ENCODE data around the gene NOLC1. TPM values are rescaled to one million over a fixed set of nuclear protein-coding genes. Genes with fewer than 3 reads are reported as not detected.
A peak's percentile ranks its signal among the peaks of the same experiment; 100 is the strongest.

NOLC1 gene
- total and polyA plus RNA-seq, 2 of the 4 experiments (the other 2 are of a cell fraction) = 43.2 to 55.3 TPM

DNA sequence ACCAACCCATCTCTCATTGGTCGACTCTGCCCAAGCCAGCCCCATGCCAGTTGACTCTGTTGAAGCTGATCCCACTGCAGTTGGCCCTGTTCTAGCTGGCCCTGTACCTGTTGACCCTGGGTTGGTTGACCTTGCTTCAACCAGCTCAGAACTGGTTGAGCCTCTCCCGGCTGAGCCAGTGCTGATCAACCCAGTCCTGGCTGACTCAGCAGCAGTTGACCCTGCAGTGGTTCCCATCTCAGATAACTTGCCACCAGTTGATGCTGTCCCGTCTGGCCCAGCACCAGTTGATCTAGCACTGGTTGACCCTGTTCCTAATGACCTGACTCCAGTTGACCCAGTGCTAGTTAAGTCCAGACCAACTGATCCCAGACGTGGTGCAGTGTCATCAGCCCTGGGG is 12.0 kb upstream of the NOLC1 start (continued):
- TF ChIP-seq MXI1 (IDR thresholded peaks at IDR 0.05; ENCODE audit: borderline replicate concordance, low read depth, low read length) = no peak
- no peak for TF ChIP-seq FOS (IDR thresholded peaks at IDR 0.05; ENCODE audit: low read depth, low read length)
- TF ChIP-seq MAFK (IDR thresholded peaks at IDR 0.05; ENCODE audit: low read depth, low read length) = no peak
- TF ChIP-seq CHD1 (IDR thresholded peaks at IDR 0.05; ENCODE audit: low read depth, low read length) = no peak
- no peak for TF ChIP-seq NFE2L2 (IDR thresholded peaks at IDR 0.05; ENCODE audit: low read depth, low read length)
- no peak for TF ChIP-seq RAD21 (IDR thresholded peaks at IDR 0.05; ENCODE audit: low read length)

DNA sequence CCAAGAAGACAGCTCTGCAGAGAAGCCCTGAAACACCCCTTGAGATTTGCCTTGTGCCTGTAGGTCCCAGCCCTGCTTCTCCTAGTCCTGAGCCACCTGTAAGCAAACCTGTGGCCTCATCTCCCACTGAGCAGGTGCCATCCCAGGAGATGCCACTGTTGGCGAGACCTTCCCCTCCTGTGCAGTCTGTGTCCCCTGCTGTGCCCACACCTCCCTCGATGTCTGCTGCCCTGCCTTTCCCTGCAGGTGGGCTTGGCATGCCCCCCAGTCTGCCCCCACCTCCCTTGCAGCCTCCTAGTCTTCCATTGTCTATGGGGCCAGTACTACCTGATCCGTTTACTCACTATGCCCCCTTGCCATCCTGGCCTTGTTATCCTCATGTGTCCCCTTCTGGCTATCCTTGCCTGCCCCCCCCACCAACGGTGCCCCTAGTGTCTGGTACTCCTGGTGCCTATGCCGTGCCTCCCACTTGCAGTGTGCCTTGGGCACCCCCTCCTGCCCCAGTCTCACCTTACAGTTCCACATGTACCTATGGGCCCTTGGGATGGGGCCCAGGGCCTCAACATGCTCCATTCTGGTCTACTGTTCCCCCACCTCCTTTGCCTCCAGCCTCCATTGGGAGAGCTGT is 11.2 kb upstream of the NOLC1 start:
- POLR2A ChIA-PET (ENCODE audit: unreplicated experiment) = no interaction called here
- Histone ChIP-seq H3K18ac (ENCODE audit: low read depth, low read length) (no peak overlapping the region), H3K9ac (ENCODE audit: low read depth, low read length) (no peak overlapping the region), H2AK5ac (ENCODE audit: low read depth, low read length) (no peak overlapping the region), H3K23ac (ENCODE audit: low read depth, low read length) (no peak overlapping the region), H2BK5ac (ENCODE audit: low read depth, low read length, poor library complexity, severe bottlenecking) (no peak overlapping the region), H3K56ac (ENCODE audit: extremely low read depth, insufficient read depth, low read length) (no peak overlapping the region), H3K27me3 (ENCODE audit: control insufficient read depth, insufficient read depth, low read length) (no peaks in the 10 kb centered on the region), H2AFZ (replicated peaks; ENCODE audit: low read length, poor library complexity) (no peak overlapping the region), H2BK20ac (ENCODE audit: low read depth, low read length) (no peak overlapping the region), H3K36me3 (ENCODE audit: control insufficient read depth, insufficient read depth, low read length) (peaks cover 65% of the 10 kb centered on the region), H3K9me1 (ENCODE audit: insufficient read depth, low read length) (peaks cover 42% of the 10 kb centered on the region), H3K4me1 (ENCODE audit: control insufficient read depth, insufficient read depth, low read length) (peaks cover 2% of the 10 kb centered on the region; the same call in 1 of the 2 replicates), H3K27ac (ENCODE audit: insufficient read depth, low read length) (no peak overlapping the region), H4K91ac (ENCODE audit: insufficient read depth, low read depth, low read length) (no peak overlapping the region), H4K5ac (ENCODE audit: low read depth, low read length) (no peak overlapping the region), H3K4me3 (ENCODE audit: insufficient read depth, low read depth, low read length) (no peak overlapping the region), H2BK15ac (ENCODE audit: low read depth, low read length) (no peak overlapping the region), H3K14ac (replicated peaks; ENCODE audit: low read depth, low read length) (no peak overlapping the region), H3K79me1 (ENCODE audit: low read depth in 1 of 2, low read length in 2 of 2) (peaks cover 30 to 84% of the 10 kb centered on the region in 2 experiments), H2BK120ac (ENCODE audit: low read depth, low read length) (no peak overlapping the region), H3K4me2 (ENCODE audit: low read depth, low read length) (no peak overlapping the region), H3K4ac (ENCODE audit: low read depth, low read length) (no peak overlapping the region), H4K20me1 (ENCODE audit: insufficient read depth, low read length) (peaks cover 78% of the 10 kb centered on the region), H4K8ac (ENCODE audit: low read depth in 2 of 2, low read length in 2 of 2) (no peak overlapping the region), H3K9me3 (ENCODE audit: control insufficient read depth, insufficient read depth, low read length) (no peaks in the 10 kb centered on the region), H2AK9ac (replicated peaks; ENCODE audit: low read depth, low read length, poor library complexity) (peak overlapping the region; percentile 55)
- intact Hi-C loops (cut with micrococcal nuclease) = no loop called here
- dilution Hi-C loops (cut with HindIII; ENCODE audit: low sequenced_read_pairs, unreplicated experiment) = no loop called here
- TF ChIP-seq, protein P1, sequence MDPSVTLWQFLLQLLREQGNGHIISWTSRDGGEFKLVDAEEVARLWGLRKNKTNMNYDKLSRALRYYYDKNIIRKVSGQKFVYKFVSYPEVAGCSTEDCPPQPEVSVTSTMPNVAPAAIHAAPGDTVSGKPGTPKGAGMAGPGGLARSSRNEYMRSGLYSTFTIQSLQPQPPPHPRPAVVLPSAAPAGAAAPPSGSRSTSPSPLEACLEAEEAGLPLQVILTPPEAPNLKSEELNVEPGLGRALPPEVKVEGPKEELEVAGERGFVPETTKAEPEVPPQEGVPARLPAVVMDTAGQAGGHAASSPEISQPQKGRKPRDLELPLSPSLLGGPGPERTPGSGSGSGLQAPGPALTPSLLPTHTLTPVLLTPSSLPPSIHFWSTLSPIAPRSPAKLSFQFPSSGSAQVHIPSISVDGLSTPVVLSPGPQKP (IDR thresholded peaks at IDR 0.05; ENCODE audit: borderline replicate concordance, low read depth, low read length) = no peak
- TF ChIP-seq, protein P2, sequence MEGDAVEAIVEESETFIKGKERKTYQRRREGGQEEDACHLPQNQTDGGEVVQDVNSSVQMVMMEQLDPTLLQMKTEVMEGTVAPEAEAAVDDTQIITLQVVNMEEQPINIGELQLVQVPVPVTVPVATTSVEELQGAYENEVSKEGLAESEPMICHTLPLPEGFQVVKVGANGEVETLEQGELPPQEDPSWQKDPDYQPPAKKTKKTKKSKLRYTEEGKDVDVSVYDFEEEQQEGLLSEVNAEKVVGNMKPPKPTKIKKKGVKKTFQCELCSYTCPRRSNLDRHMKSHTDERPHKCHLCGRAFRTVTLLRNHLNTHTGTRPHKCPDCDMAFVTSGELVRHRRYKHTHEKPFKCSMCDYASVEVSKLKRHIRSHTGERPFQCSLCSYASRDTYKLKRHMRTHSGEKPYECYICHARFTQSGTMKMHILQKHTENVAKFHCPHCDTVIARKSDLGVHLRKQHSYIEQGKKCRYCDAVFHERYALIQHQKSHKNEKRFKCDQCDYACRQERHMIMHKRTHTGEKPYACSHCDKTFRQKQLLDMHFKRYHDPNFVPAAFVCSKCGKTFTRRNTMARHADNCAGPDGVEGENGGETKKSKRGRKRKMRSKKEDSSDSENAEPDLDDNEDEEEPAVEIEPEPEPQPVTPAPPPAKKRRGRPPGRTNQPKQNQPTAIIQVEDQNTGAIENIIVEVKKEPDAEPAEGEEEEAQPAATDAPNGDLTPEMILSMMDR (conservative IDR thresholded peaks at IDR 0.05; ENCODE audit: low read depth, low read length) = no peak
- TF ChIP-seq RAD21 (IDR thresholded peaks at IDR 0.05; ENCODE audit: low read length) = no peak
- no peak for TF ChIP-seq POLR2A (IDR thresholded peaks at IDR 0.05; ENCODE audit: low read depth, low read length)
- TF ChIP-seq MXI1 (IDR thresholded peaks at IDR 0.05; ENCODE audit: borderline replicate concordance, low read depth, low read length) = no peak
- TF ChIP-seq, protein P3, sequence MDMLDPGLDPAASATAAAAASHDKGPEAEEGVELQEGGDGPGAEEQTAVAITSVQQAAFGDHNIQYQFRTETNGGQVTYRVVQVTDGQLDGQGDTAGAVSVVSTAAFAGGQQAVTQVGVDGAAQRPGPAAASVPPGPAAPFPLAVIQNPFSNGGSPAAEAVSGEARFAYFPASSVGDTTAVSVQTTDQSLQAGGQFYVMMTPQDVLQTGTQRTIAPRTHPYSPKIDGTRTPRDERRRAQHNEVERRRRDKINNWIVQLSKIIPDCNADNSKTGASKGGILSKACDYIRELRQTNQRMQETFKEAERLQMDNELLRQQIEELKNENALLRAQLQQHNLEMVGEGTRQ (IDR thresholded peaks at IDR 0.05; ENCODE audit: low read depth, low read length) = no peak
- TF ChIP-seq FOS (IDR thresholded peaks at IDR 0.05; ENCODE audit: low read depth, low read length) = no peak
- TF ChIP-seq BHLHE40 (IDR thresholded peaks at IDR 0.05; ENCODE audit: low read depth, low read length) = no peak
- no peak for TF ChIP-seq CEBPB (IDR thresholded peaks at IDR 0.05; ENCODE audit: low read depth, low read length)
- TF ChIP-seq MAZ (IDR thresholded peaks at IDR 0.05; ENCODE audit: borderline replicate concordance, low read depth, low read length) = no peak
- no peak for TF ChIP-seq NFE2L2 (IDR thresholded peaks at IDR 0.05; ENCODE audit: low read depth, low read length)
- ATAC-seq (ENCODE audit: low read depth) (no peak), DNase-seq (no peak)
- CTCF ChIA-PET = no interaction called here
- WGBS, 2 experiments (ENCODE audit: extremely low coverage in 2 of 2, insufficient read length in 1 of 2) = 97% methylated on average over 4 of the region's 5 CpGs; no CpG with 5 or more reads in 1 of the 2 experiments
- BruUV-seq (replicated peaks) = no TSS peak
- in situ Hi-C loops (cut with MboI; ENCODE audit: low sequenced_read_pairs) = no loop called here

All from IMR-90 (cell line).